ENCODE measurements around the gene NUB1.

NUB1 gene

DNA sequence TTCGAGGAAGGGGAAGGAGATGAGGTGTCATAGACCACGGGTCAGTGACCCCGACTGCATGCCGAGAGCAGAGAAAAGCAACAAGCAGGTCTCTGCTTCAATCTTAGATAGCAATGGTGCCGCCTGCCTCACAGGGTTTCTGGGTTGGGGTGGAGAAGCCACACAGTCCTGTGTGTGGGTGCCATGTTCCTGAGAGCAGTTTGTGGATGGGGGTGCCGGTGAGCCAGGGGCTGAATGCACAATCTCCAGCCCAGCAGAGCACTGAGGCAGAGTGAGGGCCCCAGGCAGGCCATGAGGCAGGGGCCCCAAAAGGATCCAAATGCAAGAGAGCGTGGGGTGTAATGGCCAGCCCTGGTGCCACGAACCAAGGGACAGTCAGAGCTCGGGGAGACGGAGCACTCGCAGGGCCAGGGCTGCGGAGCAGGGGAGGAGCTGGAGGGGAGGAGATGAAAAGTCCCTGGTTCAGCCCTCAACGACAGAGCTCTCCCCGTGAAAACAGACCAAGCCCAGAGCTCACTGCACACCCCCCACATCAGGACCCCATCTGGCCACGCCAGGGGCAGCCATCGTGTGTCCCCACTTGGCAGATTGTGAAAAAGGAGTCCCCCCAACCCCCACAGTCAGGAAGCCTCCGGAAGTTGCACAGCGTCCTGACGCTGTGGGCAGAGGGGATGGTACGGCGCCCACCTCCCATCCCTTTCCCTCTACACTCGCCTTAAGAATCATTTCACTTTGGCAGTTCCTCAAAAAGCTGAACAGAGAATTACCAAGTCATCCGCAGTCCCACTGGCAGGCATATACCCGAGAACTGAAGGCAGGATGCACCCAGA lies 48.4 kb downstream of the NUB1 start:
- DNase-seq = no peak

DNA sequence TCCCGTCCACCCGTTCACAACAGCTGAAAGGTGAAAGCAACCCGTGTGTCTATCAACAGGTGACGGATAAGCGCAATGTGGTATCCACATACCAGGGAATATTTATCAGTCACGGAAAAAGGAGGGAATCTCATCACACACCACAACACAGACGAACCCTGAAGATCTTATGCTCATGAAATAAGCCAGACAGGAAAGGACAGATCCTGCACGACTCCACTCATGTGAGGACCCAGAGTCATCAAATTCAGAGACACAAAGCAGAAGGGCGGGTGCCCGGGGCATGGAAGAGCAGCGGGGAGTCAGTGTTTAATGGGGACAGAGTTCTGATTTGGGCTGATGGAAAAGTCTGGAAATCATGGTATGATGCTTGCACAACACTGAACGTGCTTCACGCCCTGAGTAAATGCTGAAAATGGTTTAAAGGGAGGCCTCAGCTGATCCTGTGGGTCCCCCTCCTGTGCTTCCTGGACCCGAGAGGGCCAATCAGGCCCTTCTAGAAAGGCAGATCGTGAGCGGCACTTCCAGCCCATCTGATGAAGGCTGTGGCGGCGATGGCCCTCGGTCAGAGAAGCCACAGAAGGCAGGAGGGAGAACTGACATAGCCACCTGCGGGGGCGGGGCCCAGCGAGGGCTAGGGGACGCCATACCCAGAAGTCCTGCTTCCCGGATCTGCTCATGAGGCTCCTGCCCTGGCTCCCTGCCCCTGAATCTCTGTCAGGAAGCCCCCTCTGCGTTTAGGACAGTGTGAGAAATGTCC lies 49.2 kb downstream of the NUB1 start:
- no peak for DNase-seq

DNA sequence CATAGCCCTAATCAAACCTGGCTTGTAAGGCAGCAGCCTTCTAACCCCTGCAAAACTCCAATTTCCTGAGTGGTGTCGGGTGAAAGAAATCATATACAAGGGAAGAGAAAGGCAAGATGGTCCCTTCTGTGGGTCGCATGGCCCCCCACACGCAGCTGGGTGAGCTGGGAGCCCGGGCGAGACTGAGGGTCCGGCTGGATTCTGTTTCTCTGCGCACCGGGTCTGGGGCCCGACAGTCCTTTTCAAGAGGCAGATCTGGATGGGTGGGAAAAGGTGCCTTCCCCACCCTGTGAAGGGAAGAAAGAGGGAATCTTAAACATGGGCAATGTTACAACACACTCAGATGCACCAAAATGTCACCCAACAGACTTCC lies 49.7 kb downstream of the NUB1 start:
- no peak for DNase-seq

- no peak for DNase-seq
Observed at GRCh38 chr7:151392002-151392401, 50.4 kb downstream of the NUB1 start.

GRCh38 chr7:151392426-151392825 lies 50.8 kb downstream of the NUB1 start:
- no peak for DNase-seq

GRCh38 chr7:151393031-151393977 lies 51.7 kb downstream of the NUB1 start:
- DNase-seq = no peak

GRCh38 chr7:151394076-151395035 lies 52.7 kb downstream of the NUB1 start:
- no peak for DNase-seq

GRCh38 chr7:151395036-151395367 lies 53.4 kb downstream of the NUB1 start:
- no peak for DNase-seq

DNA sequence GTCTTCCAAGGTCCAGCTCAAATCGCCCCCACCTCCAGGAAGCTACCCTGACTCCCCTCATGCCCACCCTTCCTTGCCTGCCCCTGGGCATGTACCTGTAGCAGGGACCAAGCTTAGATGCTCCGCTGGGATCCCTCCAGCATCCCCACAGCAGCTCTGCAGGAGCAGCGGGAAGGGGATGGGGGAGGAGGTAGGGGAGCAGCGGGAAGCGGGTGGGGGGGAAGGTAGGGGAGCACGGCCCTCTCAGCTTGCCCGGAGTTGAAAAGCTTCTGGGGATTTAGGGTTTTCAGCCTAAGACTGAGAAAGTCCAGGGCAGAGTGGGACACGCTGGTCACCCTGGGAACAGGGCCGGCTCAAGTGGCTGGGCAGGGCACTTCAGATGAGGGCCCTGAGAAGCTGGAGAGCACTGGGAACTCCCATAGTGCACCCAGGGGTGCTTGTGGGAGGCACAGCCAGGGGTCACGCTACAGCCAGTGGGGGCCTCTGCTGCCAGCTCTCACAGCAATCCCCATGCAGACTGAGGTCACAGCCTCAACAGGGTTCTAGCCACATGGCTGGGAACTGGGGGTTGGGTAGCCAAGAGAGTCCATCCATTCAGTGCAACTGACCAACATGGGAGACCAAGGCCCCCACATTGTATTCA lies 54.8 kb downstream of the NUB1 start:
- DNase-seq = no peak

DNA sequence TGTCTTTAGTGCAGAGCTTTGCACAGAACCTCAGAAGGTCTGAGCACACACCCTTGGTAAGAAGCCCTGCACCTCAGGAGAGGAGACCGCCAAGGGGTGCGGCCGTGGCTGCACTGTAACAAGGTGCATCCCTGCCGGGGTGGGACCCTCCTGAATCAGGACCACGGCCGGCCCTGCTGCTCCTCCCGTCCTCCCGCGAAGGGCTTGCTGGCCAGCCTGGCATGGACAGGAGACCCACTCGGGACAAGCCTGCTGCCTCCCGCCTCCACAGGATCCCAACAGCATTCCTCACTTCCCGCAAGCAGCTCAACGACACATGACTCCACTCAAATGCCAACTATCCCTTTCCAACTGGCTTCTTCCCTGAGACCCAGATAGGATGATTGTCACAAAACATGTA lies 55.4 kb downstream of the NUB1 start:
- no peak for DNase-seq

- no peak for DNase-seq
Observed at GRCh38 chr7:151398446-151399304, 57.1 kb downstream of the NUB1 start.

DNA sequence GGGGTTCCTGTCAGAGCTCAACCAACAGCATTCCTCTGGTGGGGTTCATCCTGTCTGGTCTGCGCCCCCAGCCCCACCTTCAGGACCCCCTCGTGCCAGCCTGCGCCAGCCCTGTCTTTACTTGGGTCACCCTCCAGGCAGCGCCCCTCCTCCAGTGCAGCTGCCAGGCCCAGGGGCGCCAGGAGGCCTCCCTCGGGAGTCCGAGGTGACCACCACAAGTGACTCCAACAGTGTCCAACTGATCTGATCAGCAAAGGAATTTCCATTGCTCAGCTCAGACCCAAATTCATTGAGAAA lies 57.6 kb downstream of the NUB1 start:
- DNase-seq = no peak

GRCh38 chr7:151399906-151400305 lies 58.3 kb downstream of the NUB1 start:
- DNase-seq = no peak

DNA sequence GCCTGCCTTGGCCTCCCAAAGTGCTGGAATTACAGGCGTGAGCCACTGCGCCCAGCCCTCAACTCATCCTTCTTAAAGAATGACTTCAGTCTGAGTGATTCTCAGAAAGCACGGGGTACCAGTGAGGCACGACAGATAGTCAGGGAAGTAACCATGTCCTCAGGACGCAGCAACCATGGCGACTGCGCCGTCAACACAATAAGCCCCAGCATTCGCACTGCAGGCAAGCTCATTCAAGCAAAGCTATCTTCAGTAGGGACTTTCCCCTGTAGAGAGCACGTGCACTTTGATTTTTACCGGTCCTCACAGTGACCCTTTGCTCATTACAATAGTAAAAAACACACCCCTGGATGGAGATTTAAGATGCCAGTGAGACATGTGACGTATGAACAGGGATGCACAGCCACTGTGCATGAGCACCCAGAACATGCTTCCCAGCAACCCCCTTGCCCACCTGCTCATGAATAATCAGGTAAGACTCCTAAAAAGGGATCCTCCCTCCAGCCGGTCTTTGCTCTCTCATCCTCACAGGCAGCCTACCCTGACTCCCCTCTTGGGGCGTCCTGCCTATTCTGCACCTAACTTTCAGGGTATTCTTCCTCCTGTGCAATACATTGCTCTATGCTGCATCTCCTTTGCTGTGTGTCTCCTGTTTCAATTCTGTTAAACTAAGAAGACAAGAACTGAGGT lies 59.2 kb downstream of the NUB1 start:
- DNase-seq = no peak

DNA sequence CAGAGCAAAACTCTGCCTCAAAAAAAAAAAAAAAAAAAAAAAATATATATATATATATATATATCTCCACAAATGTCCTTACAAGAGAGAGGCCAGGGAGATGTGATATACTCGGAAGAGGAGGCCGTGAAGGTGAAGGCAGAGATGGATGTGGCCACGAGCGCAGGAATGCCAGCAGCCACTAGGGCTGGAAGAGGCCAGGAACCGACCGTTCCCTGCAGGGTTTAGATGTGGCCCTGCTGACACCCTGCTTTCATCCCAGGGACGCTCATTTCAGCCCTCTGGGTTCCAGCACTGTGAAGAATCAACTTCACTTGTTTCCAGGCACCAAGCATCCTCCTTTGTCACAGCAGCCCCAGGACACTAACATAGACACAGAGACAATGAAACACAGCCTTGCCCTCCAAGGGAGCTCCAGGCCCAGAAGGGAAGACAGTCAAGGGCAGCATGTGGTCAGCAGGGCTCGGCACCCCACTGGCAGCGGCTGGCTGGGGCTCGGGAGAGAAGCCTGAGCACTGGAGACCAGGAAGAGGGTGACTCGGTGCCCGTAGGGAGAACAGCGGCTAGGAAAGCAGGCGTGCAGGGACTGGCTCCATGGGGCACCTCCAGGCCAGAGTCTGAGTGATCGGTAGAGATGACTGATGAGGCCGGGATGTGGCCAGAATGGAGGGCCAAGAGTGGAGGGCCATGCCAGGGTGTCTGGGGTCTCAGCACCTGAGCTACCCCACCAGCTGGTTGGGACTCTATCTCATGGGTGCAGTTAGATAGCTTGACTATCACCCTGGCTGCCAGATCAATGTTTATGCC lies 60.6 kb downstream of the NUB1 start:
- no peak for DNase-seq

DNA sequence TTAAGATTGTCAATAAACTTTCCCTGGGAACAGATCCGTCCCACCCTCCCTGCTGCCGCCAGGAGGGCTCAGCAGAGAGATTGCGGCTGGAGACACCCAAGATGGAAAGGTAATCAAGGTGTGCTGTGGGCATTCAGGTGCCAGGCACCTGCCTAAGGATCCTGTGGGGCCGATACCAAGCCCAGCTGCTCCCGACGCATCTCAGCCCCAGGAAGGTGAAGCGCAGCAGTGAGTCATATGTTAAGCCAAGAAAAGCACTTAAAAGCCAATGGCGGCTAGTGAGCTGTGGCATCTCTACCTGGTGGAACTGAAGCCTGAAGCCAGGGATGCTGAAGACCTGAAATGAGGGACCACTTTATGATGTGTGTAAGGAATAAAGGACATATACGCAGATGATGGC lies 62.2 kb downstream of the NUB1 start:
- no peak for DNase-seq

DNA sequence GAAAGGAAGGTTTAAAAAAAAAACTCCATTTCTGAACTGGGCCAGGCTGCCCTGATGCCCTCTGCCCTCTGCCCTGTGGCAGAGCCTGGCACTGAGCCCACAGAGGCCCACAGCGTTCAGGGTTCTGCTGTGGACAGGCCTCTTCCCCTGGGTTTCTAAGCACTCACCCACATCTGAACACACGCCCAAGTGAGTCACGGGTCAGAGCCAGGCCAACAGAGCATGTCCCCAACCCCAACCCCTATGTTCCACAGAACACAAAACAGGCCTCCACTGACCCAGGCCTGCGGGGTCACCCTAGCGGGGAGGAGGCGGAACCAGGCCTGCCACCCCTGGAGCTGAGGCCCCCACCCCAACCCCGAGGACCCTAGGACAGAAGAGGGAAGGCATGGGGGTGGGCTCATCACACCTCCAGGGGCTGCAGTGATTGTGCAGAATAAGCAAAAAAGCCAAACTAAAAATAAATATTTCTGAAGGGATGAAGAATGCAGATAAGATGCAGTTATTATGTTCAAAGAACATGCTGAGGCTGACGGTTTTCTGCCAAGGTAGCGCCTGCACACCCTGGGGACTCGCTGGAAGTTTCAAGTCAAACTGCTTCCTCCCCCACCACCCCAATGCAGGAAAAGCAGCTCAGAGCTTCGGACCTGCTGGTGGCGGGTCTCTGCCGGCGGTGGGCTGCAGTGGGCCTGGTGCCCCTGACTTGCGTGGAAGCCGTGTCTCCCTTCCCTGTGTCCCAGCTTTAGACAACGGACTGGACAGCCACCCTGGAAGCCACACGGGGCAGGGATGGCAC lies 62.8 kb downstream of the NUB1 start:
- DNase-seq = no peak

- no peak for DNase-seq
Observed at GRCh38 chr7:151405056-151405455, 63.4 kb downstream of the NUB1 start.

DNA sequence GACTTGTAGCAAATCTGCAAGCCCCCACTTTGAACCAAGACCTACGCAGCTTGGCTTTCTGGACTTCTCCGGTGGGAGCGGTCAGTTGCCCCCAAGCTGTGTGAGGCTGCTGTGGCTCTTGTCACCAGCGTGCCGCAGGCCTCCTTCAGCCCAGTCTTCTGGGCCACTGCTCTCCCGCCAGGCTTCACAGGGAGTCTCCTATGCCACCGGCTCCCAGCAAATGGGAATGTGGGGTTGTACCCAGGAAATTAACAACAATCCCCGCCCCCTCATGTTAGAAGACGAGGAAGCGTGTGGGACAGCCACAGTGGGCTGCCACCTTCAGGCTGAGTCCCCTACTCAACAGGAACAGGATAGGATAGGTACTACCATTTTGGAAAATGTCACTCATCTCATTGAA lies 64.0 kb downstream of the NUB1 start:
- no peak for DNase-seq

Measured in NCI-H1436 (cell line).